Measurements from ENCODE around the gene RAPGEF1.

DNA sequence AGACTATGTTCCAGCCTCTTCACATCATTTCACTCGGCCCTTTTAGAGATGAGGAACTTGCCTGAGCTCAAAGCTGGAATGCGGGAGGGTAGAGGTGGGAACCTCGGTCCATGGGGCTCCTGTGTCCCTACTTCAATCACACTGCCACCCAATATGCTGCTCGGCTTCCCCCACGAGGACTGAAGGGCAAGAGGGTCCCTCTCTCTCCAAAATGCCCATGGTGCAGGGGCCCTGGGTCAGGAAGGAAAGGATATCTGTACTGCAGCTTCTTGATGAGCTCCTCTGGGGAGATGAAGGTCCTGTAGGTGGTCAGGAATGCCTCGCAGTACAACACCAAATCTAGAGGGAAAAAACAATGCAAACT, 148.0 kb downstream of the RAPGEF1 start:
- TF ChIP-seq CTCF (IDR thresholded peaks at IDR 0.05) (no peak), POLR2A (IDR thresholded peaks at IDR 0.05) (no peak), EP300 (IDR thresholded peaks at IDR 0.05) (no peak)

Measured in tibial nerve (tissue), 4 donors.